IMR-90 (cell line): ENCODE measurements around the gene CEP85. TPM values are rescaled to one million over a fixed set of nuclear protein-coding genes. Genes with fewer than 3 reads are reported as not detected.

Source experiments
- ATAC-seq: fragments of 200-7000 bp; cut with Tn5 transposase; 2 replicates; pipeline ENCODE4 v1.9.1; 2020; ENCODE audit warnings: low read depth, mild to moderate bottlenecking, moderate library complexity
- BruUV-seq: library from RNA; stranded (reverse); fragments of 400-500 nt; replicated peaks from 2 replicates; lab custom pipeline; 2021; lab: Mats Ljungman, UMichigan
- CTCF ChIA-PET: fragments of 300-600 bp; formaldehyde crosslinking; extraction: SDS; loops from one replicate; lab custom pipeline; 2021; ENCODE audit warnings: antibody characterized with exemption; lab: Yijun Ruan, JAX
- POLR2A ChIA-PET: fragments of 300-600 bp; sonication (Branson Sonifier 250); formaldehyde crosslinking; loops from one replicate; lab custom pipeline; 2022; ENCODE audit warnings: antibody characterized with exemption; ENCODE audit not compliant: unreplicated experiment; lab: Charles Lee
- DNase-seq: peaks from one replicate; pipeline ENCODE4 v3.0.0; 2013
- H2AFZ ChIP-seq: replicated peaks from 2 replicates; pipeline ENCODE3; 2013; ENCODE audit warnings: low read length, mild to moderate bottlenecking; ENCODE audit not compliant: poor library complexity
- H2AK5ac ChIP-seq: 2 replicates; pipeline ENCODE4 v1.6.1; 2013; ENCODE audit warnings: low read depth, low read length, inconsistent platforms
- H2AK9ac ChIP-seq: replicated peaks from 2 replicates; pipeline ENCODE3; 2013; ENCODE audit warnings: mild to moderate bottlenecking, low read depth, low read length, moderate library complexity; ENCODE audit not compliant: poor library complexity
- H2BK120ac ChIP-seq: 2 replicates; pipeline ENCODE4 v1.6.1; 2013; ENCODE audit warnings: low read depth, low read length, inconsistent platforms
- H2BK15ac ChIP-seq: 3 replicates; pipeline ENCODE4 v1.6.1; 2013; ENCODE audit warnings: low read depth, low read length, inconsistent platforms
- H2BK20ac ChIP-seq: 2 replicates; pipeline ENCODE4 v1.6.1; 2013; ENCODE audit warnings: low read depth, mild to moderate bottlenecking, inconsistent platforms, low read length, moderate library complexity
- H2BK5ac ChIP-seq: 2 replicates; pipeline ENCODE4 v1.6.1; 2013; ENCODE audit warnings: mild to moderate bottlenecking, low read depth, low read length, inconsistent platforms; ENCODE audit not compliant: poor library complexity, severe bottlenecking
- H3K14ac ChIP-seq: replicated peaks from 2 replicates; pipeline ENCODE4 v1.6.1; 2013; ENCODE audit warnings: low read depth, low read length, inconsistent platforms
- H3K18ac ChIP-seq: 2 replicates; pipeline ENCODE4 v1.6.1; 2013; ENCODE audit warnings: low read depth, low read length, control low read depth
- H3K23ac ChIP-seq: 2 replicates; pipeline ENCODE4 v1.6.1; 2013; ENCODE audit warnings: low read depth, low read length, inconsistent platforms
- H3K27ac ChIP-seq: 2 replicates; pipeline ENCODE4 v1.5.1; 2013; ENCODE audit warnings: mild to moderate bottlenecking, control low read depth, low read length; ENCODE audit not compliant: insufficient read depth
- H3K27me3 ChIP-seq: 2 replicates; pipeline ENCODE4 v1.6.1; 2013; ENCODE audit warnings: low read length; ENCODE audit not compliant: control insufficient read depth, insufficient read depth
- H3K36me3 ChIP-seq: 2 replicates; pipeline ENCODE4 v1.6.1; 2013; ENCODE audit warnings: low read length, mixed read lengths; ENCODE audit not compliant: control insufficient read depth, insufficient read depth
- H3K4ac ChIP-seq: 2 replicates; pipeline ENCODE4 v1.6.1; 2013; ENCODE audit warnings: low read depth, low read length, inconsistent platforms
- H3K4me1 ChIP-seq: 2 replicates; pipeline ENCODE4 v1.6.1; 2013; ENCODE audit warnings: low read length, mixed read lengths; ENCODE audit not compliant: control insufficient read depth, insufficient read depth
- H3K4me2 ChIP-seq: 2 replicates; pipeline ENCODE4 v1.6.1; 2013; ENCODE audit warnings: low read depth, mild to moderate bottlenecking, control low read depth, low read length, moderate library complexity
- H3K4me3 ChIP-seq: 2 replicates; pipeline ENCODE4 v1.5.1; 2013; ENCODE audit warnings: low read depth, mild to moderate bottlenecking, control low read depth, low read length, moderate library complexity; ENCODE audit not compliant: insufficient read depth
- H3K56ac ChIP-seq: 2 replicates; pipeline ENCODE4 v1.6.1; 2013; ENCODE audit warnings: low read length, inconsistent platforms; ENCODE audit not compliant: insufficient read depth; ENCODE audit errors: extremely low read depth
- H3K79me1 ChIP-seq, 2 experiments: 2 replicates each; pipeline ENCODE4 v1.6.1; 2013; ENCODE audit warnings: low read length in 2 of 2, inconsistent platforms in 1 of 2, low read depth in 1 of 2
- H3K9ac ChIP-seq: 2 replicates; pipeline ENCODE4 v1.6.1; 2013; ENCODE audit warnings: low read depth, low read length, control low read depth
- H3K9me1 ChIP-seq: 2 replicates; pipeline ENCODE4 v1.6.1; 2013; ENCODE audit warnings: low read length, inconsistent platforms; ENCODE audit not compliant: insufficient read depth
- H3K9me3 ChIP-seq: 2 replicates; pipeline ENCODE4 v1.6.1; 2013; ENCODE audit warnings: low read length; ENCODE audit not compliant: control insufficient read depth, insufficient read depth
- H4K20me1 ChIP-seq: 2 replicates; pipeline ENCODE4 v1.6.1; 2013; ENCODE audit warnings: low read length, inconsistent platforms; ENCODE audit not compliant: insufficient read depth
- H4K5ac ChIP-seq: 2 replicates; pipeline ENCODE4 v1.6.1; 2013; ENCODE audit warnings: mild to moderate bottlenecking, low read depth, low read length, control low read depth
- H4K8ac ChIP-seq, 2 experiments: 2 replicates each; pipeline ENCODE4 v1.6.1; 2013; ENCODE audit warnings: low read depth in 2 of 2, low read length in 2 of 2, control low read depth in 1 of 2, inconsistent platforms in 1 of 2
- H4K91ac ChIP-seq: 2 replicates; pipeline ENCODE4 v1.6.1; 2013; ENCODE audit warnings: low read depth, low read length, inconsistent platforms; ENCODE audit not compliant: insufficient read depth
- CHD1 ChIP-seq: IDR thresholded peaks from 2 replicates; pipeline ENCODE4 v1.6.1; 2012; ENCODE audit warnings: low read depth, low read length, improper control_type of control experiment
- MAZ ChIP-seq: IDR thresholded peaks from 2 replicates; pipeline ENCODE4 v1.6.1; 2012; ENCODE audit warnings: low read depth, mild to moderate bottlenecking, low read length, improper control_type of control experiment, moderate library complexity, borderline replicate concordance
- RCOR1 ChIP-seq: IDR thresholded peaks from 2 replicates; pipeline ENCODE4 v1.6.1; 2012; ENCODE audit warnings: mild to moderate bottlenecking, low read length, improper control_type of control experiment; ENCODE audit not compliant: insufficient replicate concordance
- SMC3 ChIP-seq: fragments of 150-350 bp; IDR thresholded peaks from 2 replicates; pipeline ENCODE4 v1.6.1; 2016; ENCODE audit warnings: low read depth, mild to moderate bottlenecking, antibody characterized with exemption, low read length, moderate library complexity
- WGBS, 2 experiments: methylation state at CpG; one replicate each; pipeline versions ENCODE4 v1.1.5 to v1.1.7; 2013; ENCODE audit warnings: missing lambda C conversion rate in 2 of 2; ENCODE audit not compliant: insufficient read length in 1 of 2; ENCODE audit errors: extremely low coverage in 2 of 2; 5-methylcytosine and 5-hydroxymethylcytosine counted together
- dilution Hi-C: fragments of 300-500 bp; cut with HindIII; formaldehyde crosslinking; loops from one replicate; pipeline ENCODE4 v1.14.3; 2018; ENCODE audit warnings: low sequenced_read_pairs; ENCODE audit not compliant: unreplicated experiment
- in situ Hi-C: fragments of 300-500 bp; cut with MboI; formaldehyde crosslinking; loops from 3 replicates; pipeline ENCODE4 v1.14.3; 2019; ENCODE audit warnings: low sequenced_read_pairs, inconsistent platforms, mixed read lengths
- intact Hi-C: fragments of 100-400 bp; cut with micrococcal nuclease; formaldehyde crosslinking; loops from 2 replicates; pipeline ENCODE4 v1.10.0; 2022
- polyA plus RNA-seq, 3 experiments: library from polyadenylated mRNA; depleted of rRNA; stranded (reverse); fragments of >200 nt; gene quantifications; 2 replicates each; pipeline ENCODE4 v1.2.3, GENCODE V29; 2012; ENCODE audit warnings: low replicate concordance in 1 of 3
- total RNA-seq: library from RNA; depleted of rRNA; stranded (reverse); fragments of >200 nt; gene quantifications from 2 replicates; pipeline ENCODE4 v1.2.3, GENCODE V29; 2012; rRNA removed
- TF ChIP-seq, protein P1 (sequence below): fragments of 150-350 bp; IDR thresholded peaks from 2 replicates; pipeline ENCODE4 v1.6.1; 2016; ENCODE audit warnings: low read depth, mild to moderate bottlenecking, low read length, moderate library complexity, borderline replicate concordance

CEP85 gene
- total and polyA plus RNA-seq, 2 of the 4 experiments (the other 2 are of a cell fraction): 11.5 to 11.8 TPM

DNA sequence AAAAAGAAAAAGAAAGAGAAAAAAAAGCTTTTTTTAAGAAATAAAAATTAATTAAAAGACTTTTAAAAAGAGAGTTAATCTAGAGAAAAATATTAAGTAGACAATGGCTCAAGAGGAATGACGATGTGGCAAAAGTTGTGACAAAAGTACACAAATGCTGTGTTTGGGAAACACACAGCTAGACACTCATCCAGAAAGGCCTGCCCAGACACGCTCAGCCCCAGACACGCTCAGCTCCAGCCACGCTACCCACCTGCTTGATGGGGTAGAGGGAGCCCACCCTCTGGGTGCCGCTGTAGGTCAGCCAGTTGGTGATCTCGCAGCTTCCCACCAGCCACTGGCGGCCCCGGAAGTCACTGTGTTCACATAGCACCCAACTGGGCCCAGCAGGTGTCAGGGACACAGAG, 94.0 kb downstream of the CEP85 start:
- DNase-seq (no peak), ATAC-seq (no peak)
- no peak overlapping the region for H4K91ac ChIP-seq
- H3K27ac ChIP-seq: no peak overlapping the region
- H3K4me2 ChIP-seq: no peak overlapping the region
- H4K20me1 ChIP-seq: no peaks in the 10 kb centered on the region
- H4K5ac ChIP-seq: no peak overlapping the region
- no peak overlapping the region for H3K4ac ChIP-seq
- no peak overlapping the region for H2AFZ ChIP-seq
- intact Hi-C loops: no loop called here
- in situ Hi-C loops: no loop called here
- H3K9me3 ChIP-seq: no peaks in the 10 kb centered on the region
- POLR2A ChIA-PET: no interaction called here
- H2BK120ac ChIP-seq: no peak overlapping the region
- H4K8ac ChIP-seq: no peak overlapping the region
- H3K9me1 ChIP-seq: no peaks in the 10 kb centered on the region
- H3K18ac ChIP-seq: no peak overlapping the region
- no peaks in the 10 kb centered on the region for H3K36me3 ChIP-seq
- no peak overlapping the region for H3K14ac ChIP-seq
- TF ChIP-seq, protein P1, sequence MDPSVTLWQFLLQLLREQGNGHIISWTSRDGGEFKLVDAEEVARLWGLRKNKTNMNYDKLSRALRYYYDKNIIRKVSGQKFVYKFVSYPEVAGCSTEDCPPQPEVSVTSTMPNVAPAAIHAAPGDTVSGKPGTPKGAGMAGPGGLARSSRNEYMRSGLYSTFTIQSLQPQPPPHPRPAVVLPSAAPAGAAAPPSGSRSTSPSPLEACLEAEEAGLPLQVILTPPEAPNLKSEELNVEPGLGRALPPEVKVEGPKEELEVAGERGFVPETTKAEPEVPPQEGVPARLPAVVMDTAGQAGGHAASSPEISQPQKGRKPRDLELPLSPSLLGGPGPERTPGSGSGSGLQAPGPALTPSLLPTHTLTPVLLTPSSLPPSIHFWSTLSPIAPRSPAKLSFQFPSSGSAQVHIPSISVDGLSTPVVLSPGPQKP: no peak
- TF ChIP-seq MAZ (no peak), CHD1 (no peak), SMC3 (no peak), RCOR1 (no peak)
- no peak overlapping the region for H2BK20ac ChIP-seq
- BruUV-seq: no TSS peak
- H3K23ac ChIP-seq: no peak overlapping the region
- H2AK5ac ChIP-seq: no peak overlapping the region
- no peaks in the 10 kb centered on the region for H3K79me1 ChIP-seq
- H2BK5ac ChIP-seq: no peak overlapping the region
- H2AK9ac ChIP-seq: no peak overlapping the region
- dilution Hi-C loops: no loop called here
- no peak overlapping the region for H3K56ac ChIP-seq
- H3K4me1 ChIP-seq: no peaks in the 10 kb centered on the region
- H2BK15ac ChIP-seq: no peak overlapping the region
- H3K27me3 ChIP-seq: peaks cover 18% of the 10 kb centered on the region
- H3K9ac ChIP-seq: no peak overlapping the region
- no peak overlapping the region for H3K4me3 ChIP-seq
- CTCF ChIA-PET: no interaction called here
- WGBS, 2 experiments: 80% methylated on average over 1 of the region's 8 CpGs; no CpG with 5 or more reads in 1 of the 2 experiments

Other genes with a start within 250 kb of the CEP85 start
- gene PAFAH2, start 236.1 kb upstream of the CEP85 start, total RNA-seq: 11.9 and 12.2 TPM in 2 replicates
- 7.2 and 8.3 TPM in 2 replicates for gene PAFAH2, start 236.1 kb upstream of the CEP85 start, polyA plus RNA-seq (2012; rRNA removed)
- gene EXTL1, start 212.4 kb upstream of the CEP85 start, total RNA-seq: 0.56 and 0.90 TPM in 2 replicates
- gene EXTL1, start 212.4 kb upstream of the CEP85 start, polyA plus RNA-seq (2012; rRNA removed): 5.2 and 6.1 TPM in 2 replicates
- not detected in 2 replicates for gene SLC30A2, start 188.1 kb upstream of the CEP85 start, total RNA-seq
- not detected in 2 replicates for gene SLC30A2, start 188.1 kb upstream of the CEP85 start, polyA plus RNA-seq (2012; rRNA removed)
- gene TRIM63, start 166.6 kb upstream of the CEP85 start, total RNA-seq: not detected in 2 replicates
- gene TRIM63, start 166.6 kb upstream of the CEP85 start, polyA plus RNA-seq (2012; rRNA removed): not detected in 2 replicates
- 3.0 and 5.8 TPM in 2 replicates for gene PDIK1L, start 122.4 kb upstream of the CEP85 start, total RNA-seq
- gene PDIK1L, start 122.4 kb upstream of the CEP85 start, polyA plus RNA-seq (2012; rRNA removed): 1.2 and 1.4 TPM in 2 replicates
- not detected in 2 replicates for gene FAM110D, start 75.1 kb upstream of the CEP85 start, total RNA-seq
- not detected in 2 replicates for gene FAM110D, start 75.1 kb upstream of the CEP85 start, polyA plus RNA-seq (2012; rRNA removed)
- not detected in 2 replicates for gene C1orf232, start 65.2 kb upstream of the CEP85 start, total RNA-seq
- not detected in 2 replicates for gene C1orf232, start 65.2 kb upstream of the CEP85 start, polyA plus RNA-seq (2012; rRNA removed)
- gene ZNF593, start 64.3 kb upstream of the CEP85 start, total RNA-seq: 22.2 and 22.8 TPM in 2 replicates
- 57.7 and 78.6 TPM in 2 replicates for gene ZNF593, start 64.3 kb upstream of the CEP85 start, polyA plus RNA-seq (2012; rRNA removed)
- gene ZNF593OS, start 62.4 kb upstream of the CEP85 start, total RNA-seq: not detected in 2 replicates
- not detected in 2 replicates for gene ZNF593OS, start 62.4 kb upstream of the CEP85 start, polyA plus RNA-seq (2012; rRNA removed)
- 0.28 TPM in 1 of 2 replicates, not detected in the other for gene CNKSR1, start 56.7 kb upstream of the CEP85 start, total RNA-seq
- 0.30 and 0.43 TPM in 2 replicates for gene CNKSR1, start 56.7 kb upstream of the CEP85 start, polyA plus RNA-seq (2012; rRNA removed)
- not detected in 2 replicates for gene CATSPER4, start 43.6 kb upstream of the CEP85 start, total RNA-seq
- not detected in 2 replicates for gene CATSPER4, start 43.6 kb upstream of the CEP85 start, polyA plus RNA-seq (2012; rRNA removed)
- 32.2 and 35.0 TPM in 2 replicates for gene SH3BGRL3, start 45.9 kb downstream of the CEP85 start, total RNA-seq
- gene SH3BGRL3, start 45.9 kb downstream of the CEP85 start, polyA plus RNA-seq (2012; rRNA removed): 483 and 565 TPM in 2 replicates
- gene UBXN11, start 72.4 kb downstream of the CEP85 start, total RNA-seq: 3.6 and 5.2 TPM in 2 replicates
- gene UBXN11, start 72.4 kb downstream of the CEP85 start, polyA plus RNA-seq (2012; rRNA removed): 17.0 and 18.4 TPM in 2 replicates
- gene CD52, start 83.8 kb downstream of the CEP85 start, total RNA-seq: not detected in 2 replicates
- 1.3 and 1.6 TPM in 2 replicates for gene CD52, start 83.8 kb downstream of the CEP85 start, polyA plus RNA-seq (2012; rRNA removed)
- not detected in 2 replicates for gene CRYBG2, start 119.9 kb downstream of the CEP85 start, total RNA-seq
- gene CRYBG2, start 119.9 kb downstream of the CEP85 start, polyA plus RNA-seq (2012; rRNA removed): not detected in 2 replicates
- gene ZNF683, start 138.6 kb downstream of the CEP85 start, total RNA-seq: not detected in 2 replicates
- gene ZNF683, start 138.6 kb downstream of the CEP85 start, polyA plus RNA-seq (2012; rRNA removed): not detected in 2 replicates
- gene LIN28A, start 176.6 kb downstream of the CEP85 start, total RNA-seq: not detected in 2 replicates
- not detected in 2 replicates for gene LIN28A, start 176.6 kb downstream of the CEP85 start, polyA plus RNA-seq (2012; rRNA removed)
- 66.7 and 67.7 TPM in 2 replicates for gene DHDDS, start 198.1 kb downstream of the CEP85 start, total RNA-seq
- gene DHDDS, start 198.1 kb downstream of the CEP85 start, polyA plus RNA-seq (2012; rRNA removed): 42.8 and 49.3 TPM in 2 replicates
- gene HMGN2, start 238.2 kb downstream of the CEP85 start, total RNA-seq: 367 and 481 TPM in 2 replicates
- gene HMGN2, start 238.2 kb downstream of the CEP85 start, polyA plus RNA-seq (2012; rRNA removed): 460 and 505 TPM in 2 replicates